Measurements from ENCODE around the gene ZC3H12C.
"Not testable (repeated sequence)": the region's sequence is repeated elsewhere in the genome, so short reads cannot be mapped to it uniquely, and the experiment has no call there.

Gene ZC3H12C

GRCh38 chr11:110186867-110187266 lies 93.7 kb downstream of the ZC3H12C start:
- DNase-seq = no peak

- DNase-seq = no peak
Observed at GRCh38 chr11:110187731-110188130, 94.5 kb downstream of the ZC3H12C start.

DNA sequence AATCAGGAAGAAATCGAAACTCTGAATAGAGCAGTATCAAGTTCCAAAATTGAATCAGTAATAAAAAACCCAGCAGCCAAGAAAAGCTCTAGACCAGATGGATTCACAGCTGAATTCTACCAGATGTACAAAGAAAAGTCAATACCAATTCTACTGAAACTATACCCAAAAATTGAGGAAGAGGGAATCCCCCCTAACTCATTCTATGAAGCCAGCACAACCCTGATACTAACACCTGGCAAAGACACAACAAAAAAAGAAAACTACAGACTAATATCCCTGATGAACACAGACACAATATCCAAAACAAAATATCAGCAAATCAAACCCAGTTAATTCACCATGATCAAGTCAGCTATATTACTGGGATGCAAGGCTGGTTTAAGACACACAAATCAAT lies 97.7 kb downstream of the ZC3H12C start:
- no peak for DNase-seq

DNA sequence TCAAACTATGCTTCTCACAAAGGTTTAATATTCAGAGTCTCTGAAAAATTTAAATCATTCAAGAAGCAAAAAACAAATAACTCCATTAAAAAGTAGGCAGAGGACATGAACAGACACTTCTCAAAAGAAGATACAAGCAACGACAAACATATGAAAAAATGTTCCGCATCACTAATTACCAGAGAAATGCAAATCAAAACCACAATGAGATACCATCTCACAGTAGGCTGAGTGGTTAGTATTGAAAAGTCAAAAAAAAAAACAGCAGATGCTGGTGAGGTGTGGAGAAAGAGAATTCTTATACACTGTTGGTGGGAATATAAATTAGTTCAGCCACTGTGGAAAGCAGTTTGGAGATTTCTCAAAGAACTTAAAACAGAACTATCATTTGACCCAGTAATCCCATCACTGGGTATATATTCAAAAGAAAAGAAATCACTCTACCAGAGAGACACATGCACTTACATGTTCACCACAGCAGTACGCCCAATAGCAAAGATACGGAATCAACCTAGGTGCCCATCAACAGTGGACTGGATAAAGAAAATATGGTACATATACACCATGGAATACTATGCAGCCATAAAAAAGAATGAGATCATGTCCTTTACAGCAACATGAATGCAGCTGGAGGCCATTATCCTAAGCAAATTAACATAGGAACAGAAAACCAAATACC lies 99.6 kb downstream of the ZC3H12C start:
- not testable (repeated sequence) for DNase-seq

DNA sequence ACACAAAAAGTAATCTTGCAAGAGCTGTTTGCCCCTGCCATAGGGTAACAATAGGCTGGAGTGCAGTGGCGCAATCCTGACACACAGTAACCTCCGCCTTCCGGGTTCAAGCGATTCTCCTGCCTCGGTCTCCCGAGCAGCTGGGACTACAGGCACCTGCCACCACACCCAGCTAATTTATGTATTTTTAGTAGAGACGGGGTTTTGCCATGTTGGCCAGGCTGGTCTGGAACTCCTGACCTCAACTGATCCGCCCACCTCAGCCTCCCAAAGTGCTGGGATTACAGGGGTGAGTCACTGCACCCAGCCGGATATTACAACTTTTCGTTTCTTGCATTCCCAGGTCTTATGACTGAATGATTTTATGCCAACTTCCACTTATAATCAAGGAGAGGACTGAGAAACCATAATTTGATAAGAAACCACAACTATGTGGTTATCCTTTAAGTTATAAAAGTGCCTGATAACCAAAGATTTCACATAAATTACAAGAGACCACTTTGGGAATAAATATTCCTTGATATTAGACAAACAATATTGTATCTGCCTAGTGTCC lies 101.1 kb downstream of the ZC3H12C start:
- not testable (repeated sequence) for DNase-seq

GRCh38 chr11:110196241-110196754 lies 103.1 kb downstream of the ZC3H12C start:
- DNase-seq = no peak

DNA sequence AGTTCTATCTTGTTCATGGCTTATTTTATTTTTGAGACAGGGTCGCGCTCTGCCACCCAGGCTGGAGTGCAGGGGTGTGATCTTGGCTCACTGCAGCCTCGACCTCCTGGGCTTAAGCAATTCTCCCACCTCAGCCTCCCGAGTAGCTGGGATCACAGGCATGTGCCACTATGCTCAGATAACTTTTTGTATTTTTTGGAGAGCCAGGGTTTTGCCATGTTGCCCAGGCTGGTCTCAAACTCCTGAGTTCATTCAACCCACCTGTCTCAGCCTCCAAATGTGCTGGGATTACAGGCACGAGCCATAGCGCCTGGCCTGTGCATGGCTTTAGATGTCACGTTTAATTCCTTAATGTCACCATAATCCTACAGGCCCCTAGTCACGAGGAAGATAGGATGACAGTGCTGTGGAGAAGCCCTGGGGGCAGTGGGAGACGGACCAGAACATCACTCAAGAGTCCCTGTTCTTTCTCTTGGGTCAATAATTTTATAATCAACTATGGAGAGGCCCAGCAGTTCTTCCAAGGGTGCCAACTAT lies 103.8 kb downstream of the ZC3H12C start:
- DNase-seq = no peak

DNA sequence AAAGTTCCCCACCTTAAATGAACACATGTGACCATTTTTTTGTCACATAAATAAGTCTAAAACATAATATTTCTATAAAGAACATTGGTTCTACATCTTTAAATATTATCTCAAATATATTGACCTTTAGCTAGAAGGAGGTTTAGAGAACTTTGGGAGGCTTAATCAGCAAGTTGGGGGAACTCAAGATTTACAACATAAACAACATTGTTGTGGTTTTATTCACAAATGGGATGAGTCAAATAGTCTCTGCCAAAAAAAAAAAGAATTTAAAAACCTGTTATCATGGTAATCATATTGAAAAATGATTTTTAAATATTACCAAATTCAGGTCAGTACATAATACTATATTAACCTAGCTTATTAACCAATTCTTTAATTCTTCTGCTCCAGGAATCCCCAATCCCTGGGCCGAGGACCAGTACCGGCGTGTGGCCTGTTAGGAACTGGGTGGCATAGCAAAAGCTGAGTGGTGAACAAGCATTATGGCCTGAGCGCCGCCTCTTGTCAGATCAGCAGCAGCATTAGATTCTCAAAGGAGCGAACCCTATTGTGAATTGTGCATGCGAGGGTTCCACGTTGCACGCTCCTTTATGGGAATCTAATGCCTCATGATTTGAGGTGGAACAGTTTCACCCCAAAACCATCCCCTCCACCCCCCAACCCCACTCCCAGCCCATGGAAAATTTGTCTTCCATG lies 105.0 kb downstream of the ZC3H12C start:
- DNase-seq = no peak

DNA sequence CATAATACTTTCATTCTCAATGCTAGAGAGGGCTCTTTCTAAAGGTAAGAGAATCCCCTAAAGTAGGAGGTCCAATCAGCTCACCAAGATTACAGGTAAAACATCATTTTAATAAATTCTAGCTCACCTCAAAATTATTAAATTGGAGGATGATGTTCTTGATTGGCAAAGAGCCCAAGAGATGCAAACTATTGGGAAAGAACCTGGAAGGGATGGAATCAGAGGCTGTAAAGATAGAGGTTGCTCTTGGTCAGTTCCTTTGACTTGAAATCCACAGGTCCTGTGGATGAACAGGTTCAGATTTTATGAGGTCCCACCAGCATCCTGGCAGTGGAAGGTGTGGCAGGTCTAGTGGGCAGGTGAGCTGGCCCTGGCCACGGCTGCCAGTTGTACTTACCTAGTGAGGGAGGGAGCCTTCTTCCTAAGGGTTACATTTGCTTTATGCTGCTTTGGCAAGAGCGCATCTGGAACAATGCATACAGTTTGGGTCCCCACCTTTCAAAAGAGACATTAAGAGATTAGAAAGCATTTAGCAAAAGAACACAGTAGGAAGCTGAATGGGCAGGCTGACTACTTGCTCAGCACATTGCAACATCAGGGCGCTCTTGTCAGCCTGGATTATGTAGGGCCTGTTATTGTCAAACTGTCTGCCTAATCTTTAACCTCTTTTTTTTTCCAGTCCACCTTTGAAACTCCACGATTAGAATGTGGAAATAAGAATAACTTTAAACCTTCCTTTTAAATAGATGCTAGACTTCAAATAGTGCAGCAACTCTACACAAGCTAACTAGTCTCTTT lies 106.2 kb downstream of the ZC3H12C start:
- DNase-seq = no peak

GRCh38 chr11:110200241-110200640 lies 107.0 kb downstream of the ZC3H12C start:
- DNase-seq = no peak

DNA sequence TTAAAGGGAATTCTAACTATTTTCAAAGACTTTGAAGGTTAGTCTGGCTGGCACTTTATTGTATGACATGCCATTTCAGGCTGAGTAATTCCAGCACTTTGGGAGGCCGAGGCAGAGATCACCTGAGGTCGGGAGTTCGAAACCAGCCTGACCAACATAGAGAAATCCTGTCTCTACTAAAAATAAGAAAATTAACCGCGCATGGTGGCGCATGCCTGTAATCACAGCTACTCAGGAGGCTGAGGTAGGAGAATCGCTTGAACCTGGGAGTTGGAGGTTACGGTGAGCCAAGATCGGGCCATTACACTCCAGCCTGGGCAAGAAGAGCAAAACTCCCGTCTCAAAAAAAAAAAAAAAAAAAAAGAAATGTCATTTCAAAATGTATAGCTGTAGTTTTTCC lies 107.6 kb downstream of the ZC3H12C start:
- DNase-seq = no peak

- no peak for DNase-seq
Observed at GRCh38 chr11:110207123-110207522, 113.9 kb downstream of the ZC3H12C start.

DNA sequence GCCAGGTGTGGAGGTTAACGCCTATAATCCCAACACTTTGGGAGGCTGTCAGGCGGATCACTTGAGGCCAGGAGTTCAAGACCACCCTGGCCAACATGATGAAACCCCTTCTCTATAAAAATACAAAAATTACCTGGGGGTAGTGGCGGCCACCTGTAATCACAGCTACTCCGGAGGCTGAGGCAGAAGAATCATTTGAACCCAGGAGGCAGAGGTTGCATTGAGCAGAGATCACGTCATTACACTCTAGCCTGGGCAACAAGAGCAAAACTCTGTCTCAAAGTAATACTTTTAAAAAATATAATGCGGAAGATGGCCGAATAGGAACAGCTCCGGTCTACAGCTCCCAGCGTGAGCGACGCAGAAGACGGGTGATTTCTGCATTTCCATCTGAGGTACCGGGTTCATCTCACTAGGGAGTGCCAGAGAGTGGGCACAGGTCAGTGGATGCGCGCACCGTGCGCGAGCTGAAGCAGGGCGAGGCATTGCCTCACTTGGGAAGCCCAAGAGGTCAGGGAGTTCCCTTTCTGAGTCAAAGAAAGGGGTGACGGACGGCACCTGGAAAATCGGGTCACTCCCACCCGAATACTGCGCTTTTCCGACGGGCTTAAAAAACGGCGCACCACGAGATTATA lies 115.6 kb downstream of the ZC3H12C start:
- not testable (repeated sequence) for DNase-seq

- DNase-seq = not testable (repeated sequence)
Observed at GRCh38 chr11:110209313-110209694, 116.1 kb downstream of the ZC3H12C start.

GRCh38 chr11:110217223-110217877 lies 124.2 kb downstream of the ZC3H12C start:
- DNase-seq = no peak

GRCh38 chr11:110217936-110218335 lies 124.7 kb downstream of the ZC3H12C start:
- no peak for DNase-seq

DNA sequence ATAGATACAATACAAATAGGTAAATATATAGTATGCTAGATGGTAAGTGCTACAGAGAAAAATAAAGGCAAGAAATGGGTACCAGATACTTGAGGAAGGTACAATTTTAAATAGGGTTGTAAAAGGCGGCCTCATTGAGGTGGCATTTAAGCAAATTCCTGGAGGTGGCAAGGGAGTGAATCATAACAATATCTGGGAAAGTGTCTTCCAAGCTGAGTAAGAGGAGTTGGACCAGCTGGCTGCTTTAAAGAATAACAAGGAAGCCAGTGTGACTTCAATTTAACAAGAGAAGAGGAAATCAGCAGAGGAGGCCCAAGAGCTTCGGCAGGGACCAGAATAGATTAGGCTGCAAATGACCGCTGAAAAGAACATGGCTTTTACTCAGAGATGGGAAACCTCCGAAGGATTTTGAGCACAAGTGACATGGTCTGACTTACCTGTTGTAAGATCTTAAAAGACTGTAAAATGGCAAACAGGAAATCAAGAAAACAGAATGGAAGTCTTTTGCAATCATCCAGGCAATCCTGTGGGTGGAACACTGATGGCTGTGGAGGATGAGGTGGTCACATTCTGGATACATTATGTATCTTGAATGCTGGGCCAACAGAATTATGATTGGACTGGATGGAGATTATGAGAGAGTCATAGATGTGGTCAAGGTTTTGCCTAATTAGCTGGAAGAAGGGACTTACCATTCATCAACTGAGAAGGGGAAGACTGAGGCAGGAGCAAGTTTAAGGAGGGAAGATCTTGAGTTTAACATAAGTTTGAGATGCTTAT lies 126.0 kb downstream of the ZC3H12C start:
- no peak for DNase-seq

Data from NCI-H1092 (cell line).